CD8-positive, alpha-beta memory T cell (primary cell): ENCODE data around the gene FAAH. TPM values are rescaled to one million over a fixed set of nuclear protein-coding genes. Genes with fewer than 3 reads are reported as not detected.
A peak's percentile ranks its signal among the peaks of the same experiment; 100 is the strongest.

Experiments
- CTCF ChIA-PET: fragments of 350-600 bp; sonication (Branson Sonifier 250); formaldehyde crosslinking; loops from one replicate; lab custom pipeline; 2021; ENCODE audit warnings: antibody characterized with exemption; lab: Charles Lee
- POLR2A ChIA-PET: fragments of 350-600 bp; sonication (Branson Sonifier 250); formaldehyde crosslinking; loops from one replicate; lab custom pipeline; 2021; ENCODE audit warnings: antibody characterized with exemption; lab: Charles Lee
- DNase-seq, 5 donors: peaks; one replicate each; pipeline versions ENCODE4 v3.0.0 to v3.0.0-alpha.2; 2020 to 2022; ENCODE audit warnings: mixed read lengths in 1 of 5
- H3K27ac ChIP-seq: one replicate; pipeline ENCODE4 v1.7.0; 2013; ENCODE audit warnings: low read depth, mild to moderate bottlenecking, low read length, moderate library complexity
- H3K27me3 ChIP-seq: 2 replicates; pipeline ENCODE4 v1.7.0; 2013; ENCODE audit warnings: low read length, mild to moderate bottlenecking; ENCODE audit not compliant: insufficient read depth, poor library complexity, severe bottlenecking
- H3K36me3 ChIP-seq: 2 replicates; pipeline ENCODE4 v1.7.0; 2013; ENCODE audit warnings: mild to moderate bottlenecking, low read length, moderate library complexity; ENCODE audit not compliant: insufficient read depth
- H3K4me1 ChIP-seq: 2 replicates; pipeline ENCODE4 v1.7.0; 2013; ENCODE audit warnings: mild to moderate bottlenecking, low read length, moderate library complexity; ENCODE audit not compliant: insufficient read depth
- H3K4me3 ChIP-seq: 2 replicates; pipeline ENCODE4 v1.7.0; 2013; ENCODE audit warnings: mild to moderate bottlenecking, low read length
- H3K9me3 ChIP-seq: 2 replicates; pipeline ENCODE4 v1.7.0; 2013; ENCODE audit warnings: mild to moderate bottlenecking, low read length
- H3K27ac Mint-ChIP-seq, 8 donors: one replicate each; pipeline ENCODE4 v1.8.0; 2020 to 2021; ENCODE audit warnings: mixed read lengths in 8 of 8, mild to moderate bottlenecking in 6 of 8, inconsistent platforms in 3 of 8, moderate library complexity in 3 of 8
- H3K27me3 Mint-ChIP-seq, 2 donors: one replicate each; pipeline ENCODE4 v1.8.0; 2020 to 2021; ENCODE audit warnings: mixed read lengths in 2 of 2, mild to moderate bottlenecking in 1 of 2, moderate library complexity in 1 of 2
- H3K36me3 Mint-ChIP-seq, 3 donors: one replicate each; pipeline ENCODE4 v1.8.0; 2020 to 2021; ENCODE audit warnings: mixed read lengths in 3 of 3, inconsistent platforms in 1 of 3, mild to moderate bottlenecking in 1 of 3
- H3K4me1 Mint-ChIP-seq, 3 donors: one replicate each; pipeline ENCODE4 v1.8.0; 2020 to 2021; ENCODE audit warnings: mixed read lengths in 3 of 3, inconsistent platforms in 1 of 3, mild to moderate bottlenecking in 1 of 3
- H3K4me3 Mint-ChIP-seq, 7 donors: one replicate each; pipeline ENCODE4 v1.8.0; 2020 to 2021; ENCODE audit warnings: mixed read lengths in 7 of 7, mild to moderate bottlenecking in 6 of 7, moderate library complexity in 4 of 7, inconsistent platforms in 2 of 7
- H3K9me3 Mint-ChIP-seq, 5 donors: one replicate each; pipeline ENCODE4 v1.8.0; 2020 to 2022; ENCODE audit warnings: mixed read lengths in 5 of 5, mild to moderate bottlenecking in 3 of 5, moderate library complexity in 2 of 5, inconsistent platforms in 1 of 5
- polyA plus RNA-seq: library from polyadenylated mRNA; unstranded; fragments of 300-500 nt; fragmentation: Illumina TruSeq; gene quantifications from one replicate; pipeline ENCODE4 v1.2.3, GENCODE V29; 2021
- total RNA-seq, 2 experiments: library from RNA; stranded (reverse); gene quantifications; one replicate each; pipeline ENCODE4 v1.2.3, GENCODE V29; 2021

Gene FAAH
- total and polyA plus RNA-seq, 3 experiments from 2014 or later, result 1.3 to 5.1 (median 4.5) TPM

- Mint-ChIP-seq H3K36me3 (peaks cover 3 to 14% (median 6%) of the 10 kb centered on the region in 3 donors), H3K4me1 (no peaks in the 10 kb centered on the region), H3K9me3 (peaks cover 0 to 10% (median 6%) of the 10 kb centered on the region in 5 donors), H3K27ac (no peak overlapping the region), H3K27me3 (no peaks in the 10 kb centered on the region), H3K4me3 (no peak overlapping the region)
- POLR2A ChIA-PET, result no interaction called here
- Histone ChIP-seq H3K36me3 (no peaks in the 10 kb centered on the region), H3K4me1 (no peaks in the 10 kb centered on the region), H3K27ac (no peak overlapping the region), H3K9me3 (no peaks in the 10 kb centered on the region), H3K27me3 (no peaks in the 10 kb centered on the region), H3K4me3 (no peak overlapping the region)
- CTCF ChIA-PET, result no interaction called here
- DNase-seq, result no peak
Measured at GRCh38 chr1:46380508-46380907, 13.6 kb upstream of the FAAH start.

- ChIA-PET CTCF (no interaction called here), POLR2A (no interaction called here)
- H3K4me3 Mint-ChIP-seq, result peak overlapping the region in 5 of 7 donors; percentile 22 to 74 (median 62)
- peaks cover 19 to 34% of the 10 kb centered on the region in 2 donors for H3K27me3 Mint-ChIP-seq
- Histone ChIP-seq H3K27ac (no peak overlapping the region), H3K4me1 (no peaks in the 10 kb centered on the region), H3K27me3 (peaks cover 3% of the 10 kb centered on the region), H3K9me3 (no peaks in the 10 kb centered on the region), H3K4me3 (no peak overlapping the region), H3K36me3 (no peaks in the 10 kb centered on the region)
- DNase-seq, result no peak
- H3K36me3 Mint-ChIP-seq, result peaks cover 3 to 20% (median 7%) of the 10 kb centered on the region in 3 donors
- H3K4me1 Mint-ChIP-seq, result peaks cover 8 to 9% (median 8%) of the 10 kb centered on the region in 3 donors
- H3K27ac Mint-ChIP-seq, result peak overlapping the region in 2 of 8 donors; percentile 17 to 50
- H3K9me3 Mint-ChIP-seq, result peaks cover 5 to 18% (median 9%) of the 10 kb centered on the region in 5 donors
Measured at GRCh38 chr1:46393510-46393909, 607 bp upstream of the FAAH start.

- Mint-ChIP-seq H3K9me3 (peaks cover 5 to 18% (median 9%) of the 10 kb centered on the region in 5 donors), H3K36me3 (peaks cover 3 to 18% (median 7%) of the 10 kb centered on the region in 3 donors), H3K27ac (peak overlapping the region in 1 of 8 donors; percentile 50), H3K4me1 (peaks cover 8 to 9% (median 8%) of the 10 kb centered on the region in 3 donors), H3K27me3 (peaks cover 19 to 40% of the 10 kb centered on the region in 2 donors), H3K4me3 (peak overlapping the region in 5 of 7 donors; percentile 38 to 81 (median 66))
- POLR2A ChIA-PET, result no interaction called here
- Histone ChIP-seq H3K27ac (no peak overlapping the region), H3K4me3 (no peak overlapping the region), H3K27me3 (peaks cover 3% of the 10 kb centered on the region), H3K4me1 (no peaks in the 10 kb centered on the region), H3K9me3 (no peaks in the 10 kb centered on the region), H3K36me3 (no peaks in the 10 kb centered on the region)
- no peak for DNase-seq
- CTCF ChIA-PET, result no interaction called here
Measured at GRCh38 chr1:46394872-46395465, 852 bp downstream of the FAAH start.

- H3K27ac ChIP-seq, result no peak overlapping the region
- CTCF ChIA-PET, result no interaction called here
- Mint-ChIP-seq H3K27me3 (peaks cover 17 to 40% of the 10 kb centered on the region in 2 donors), H3K4me3 (no peak overlapping the region), H3K36me3 (peaks cover 3 to 16% (median 7%) of the 10 kb centered on the region in 3 donors), H3K4me1 (peaks cover 8 to 9% (median 8%) of the 10 kb centered on the region in 3 donors), H3K27ac (no peak overlapping the region), H3K9me3 (peaks cover 5 to 17% (median 9%) of the 10 kb centered on the region in 5 donors)
- POLR2A ChIA-PET, result no interaction called here
- H3K36me3 ChIP-seq, result no peaks in the 10 kb centered on the region
- no peak overlapping the region for H3K4me3 ChIP-seq
- peaks cover 3% of the 10 kb centered on the region for H3K27me3 ChIP-seq
- DNase-seq, result no peak
- H3K9me3 ChIP-seq, result no peaks in the 10 kb centered on the region
- no peaks in the 10 kb centered on the region for H3K4me1 ChIP-seq
Measured at GRCh38 chr1:46396441-46397398, 2.6 kb downstream of the FAAH start.

GRCh38 chr1:46399307-46399706 lies 5.2 kb downstream of the FAAH start:
- Mint-ChIP-seq H3K4me1 (peaks cover 3 to 4% (median 4%) of the 10 kb centered on the region in 3 donors), H3K27me3 (peaks cover 6 to 25% of the 10 kb centered on the region in 2 donors), H3K27ac (no peak overlapping the region), H3K4me3 (peak overlapping the region in 1 of 7 donors; percentile 28), H3K9me3 (peaks cover 0 to 2% (median 0%) of the 10 kb centered on the region in 5 donors), H3K36me3 (peaks cover 0 to 4% (median 3%) of the 10 kb centered on the region in 3 donors)
- H3K27ac ChIP-seq, result no peak overlapping the region
- no peaks in the 10 kb centered on the region for H3K27me3 ChIP-seq
- ChIA-PET POLR2A (no interaction called here), CTCF (interaction anchor here (1.2 kb wide), 1 partner anchor 10 kb away, joined by 4 read pairs; no protein-coding TSS in a partner anchor)
- H3K36me3 ChIP-seq, result no peaks in the 10 kb centered on the region
- no peaks in the 10 kb centered on the region for H3K9me3 ChIP-seq
- H3K4me3 ChIP-seq, result no peak overlapping the region
- DNase-seq, result no peak
- H3K4me1 ChIP-seq, result no peaks in the 10 kb centered on the region

GRCh38 chr1:46400421-46400820 lies 6.3 kb downstream of the FAAH start:
- Histone ChIP-seq H3K4me3 (no peak overlapping the region), H3K36me3 (no peaks in the 10 kb centered on the region), H3K27ac (no peak overlapping the region), H3K27me3 (no peaks in the 10 kb centered on the region), H3K4me1 (no peaks in the 10 kb centered on the region), H3K9me3 (no peaks in the 10 kb centered on the region)
- ChIA-PET POLR2A (no interaction called here), CTCF (interaction anchor here (1.0 kb wide), 1 partner anchor 9 kb away, joined by 3 read pairs; no protein-coding TSS in a partner anchor)
- Mint-ChIP-seq H3K36me3 (peaks cover 0 to 4% (median 3%) of the 10 kb centered on the region in 3 donors), H3K4me3 (peak overlapping the region in 1 of 7 donors; percentile 45), H3K27ac (peak overlapping the region in 2 of 8 donors; percentile 63 to 92), H3K9me3 (no peaks in the 10 kb centered on the region), H3K4me1 (no peaks in the 10 kb centered on the region), H3K27me3 (peaks cover 5 to 17% of the 10 kb centered on the region in 2 donors)
- no peak for DNase-seq

GRCh38 chr1:46401154-46401913 lies 7.2 kb downstream of the FAAH start:
- no peaks in the 10 kb centered on the region for H3K4me1 ChIP-seq
- ChIA-PET CTCF (interaction anchor here (1.0 kb wide), 1 partner anchor 8 kb away, joined by 3 read pairs; no protein-coding TSS in a partner anchor), POLR2A (no interaction called here)
- Mint-ChIP-seq H3K36me3 (peaks cover 0 to 4% (median 0%) of the 10 kb centered on the region in 3 donors), H3K27me3 (peaks cover 2 to 10% of the 10 kb centered on the region in 2 donors), H3K4me1 (no peaks in the 10 kb centered on the region), H3K27ac (peak overlapping the region in 1 of 8 donors; percentile 33), H3K9me3 (no peaks in the 10 kb centered on the region), H3K4me3 (no peak overlapping the region)
- H3K27ac ChIP-seq, result no peak overlapping the region
- H3K36me3 ChIP-seq, result no peaks in the 10 kb centered on the region
- H3K9me3 ChIP-seq, result no peaks in the 10 kb centered on the region
- DNase-seq, result no peak
- no peaks in the 10 kb centered on the region for H3K27me3 ChIP-seq
- H3K4me3 ChIP-seq, result no peak overlapping the region
